Measurements from ENCODE around the gene RPLP2.

The RPLP2 gene

DNA sequence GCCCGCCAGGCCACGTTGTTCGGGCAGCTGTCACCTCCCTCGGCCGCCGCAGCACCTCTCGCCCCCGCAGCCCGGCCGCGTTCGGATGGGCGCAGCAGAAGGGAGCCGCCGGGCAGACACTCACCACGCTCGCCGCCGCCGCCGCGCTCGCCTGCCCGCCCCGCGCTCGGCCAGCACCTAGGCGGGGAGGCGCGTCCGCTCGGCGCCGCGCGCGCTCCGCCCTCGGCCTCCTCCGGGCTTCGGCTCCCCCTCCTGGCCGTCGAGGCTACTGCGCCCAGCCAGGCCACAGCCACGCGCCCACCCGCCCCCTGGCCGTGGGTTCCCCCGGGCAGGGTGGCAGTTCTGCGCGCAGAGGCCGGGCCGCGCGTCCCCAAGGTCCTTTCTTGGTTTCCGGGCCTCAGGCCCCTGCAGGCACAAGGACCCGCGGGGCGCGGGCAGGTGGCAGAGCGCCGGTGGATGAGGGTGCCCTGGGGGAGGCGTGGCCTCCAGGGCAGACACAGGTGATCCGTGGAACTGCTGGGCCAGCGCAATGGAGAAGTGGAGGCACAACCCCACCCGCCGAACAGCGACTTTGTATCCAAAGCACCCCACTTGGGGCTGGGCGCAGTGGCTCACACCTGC is 11.6 kb upstream of the RPLP2 start, which contains the start of gene SLC25A22 (continued):
- no peak for TF ChIP-seq SP3 (tag by site-specific recombination; IDR thresholded peaks at IDR 0.05)
- TF ChIP-seq YY2 (tag by site-specific recombination; IDR thresholded peaks at IDR 0.05): no peak
- no peak for TF ChIP-seq RBAK (tag by site-specific recombination; IDR thresholded peaks at IDR 0.05)
- TF ChIP-seq ZNF426 (tag by site-specific recombination; IDR thresholded peaks at IDR 0.05): no peak
- TF ChIP-seq HOXD13 (CRISPR knock-in tag; IDR thresholded peaks at IDR 0.05; ENCODE audit: borderline replicate concordance): no peak
- no peak for TF ChIP-seq ZNF658 (tag by site-specific recombination; IDR thresholded peaks at IDR 0.05)
- no peak for TF ChIP-seq ZNF843 (tag by site-specific recombination; IDR thresholded peaks at IDR 0.05)
- no peak for TF ChIP-seq ZSCAN4 (tag by site-specific recombination; IDR thresholded peaks at IDR 0.05)
- no peak for TF ChIP-seq ZNF777 (tag by site-specific recombination; IDR thresholded peaks at IDR 0.05; ENCODE audit: borderline replicate concordance)
- peak; percentile 33 for TF ChIP-seq GLIS2 (tag by site-specific recombination; IDR thresholded peaks at IDR 0.05)
- TF ChIP-seq, protein P1, sequence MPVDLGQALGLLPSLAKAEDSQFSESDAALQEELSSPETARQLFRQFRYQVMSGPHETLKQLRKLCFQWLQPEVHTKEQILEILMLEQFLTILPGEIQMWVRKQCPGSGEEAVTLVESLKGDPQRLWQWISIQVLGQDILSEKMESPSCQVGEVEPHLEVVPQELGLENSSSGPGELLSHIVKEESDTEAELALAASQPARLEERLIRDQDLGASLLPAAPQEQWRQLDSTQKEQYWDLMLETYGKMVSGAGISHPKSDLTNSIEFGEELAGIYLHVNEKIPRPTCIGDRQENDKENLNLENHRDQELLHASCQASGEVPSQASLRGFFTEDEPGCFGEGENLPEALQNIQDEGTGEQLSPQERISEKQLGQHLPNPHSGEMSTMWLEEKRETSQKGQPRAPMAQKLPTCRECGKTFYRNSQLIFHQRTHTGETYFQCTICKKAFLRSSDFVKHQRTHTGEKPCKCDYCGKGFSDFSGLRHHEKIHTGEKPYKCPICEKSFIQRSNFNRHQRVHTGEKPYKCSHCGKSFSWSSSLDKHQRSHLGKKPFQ (tag by site-specific recombination; IDR thresholded peaks at IDR 0.05): no peak
- TF ChIP-seq GLI4 (tag by site-specific recombination; IDR thresholded peaks at IDR 0.05): no peak
- no peak for TF ChIP-seq ZNF629 (tag by site-specific recombination; IDR thresholded peaks at IDR 0.05)
- peak; percentile 10; the same call in 1 of the 2 replicates for TF ChIP-seq ZEB2 (tag by site-specific recombination; IDR thresholded peaks at IDR 0.05)
- TF ChIP-seq ZSCAN18 (tag by site-specific recombination; IDR thresholded peaks at IDR 0.05): no peak
- TF ChIP-seq TCF7L2 (IDR thresholded peaks at IDR 0.05; ENCODE audit: borderline replicate concordance, low read depth, low read length): no peak
- TF ChIP-seq ZNF707 (tag by site-specific recombination; IDR thresholded peaks at IDR 0.05): no peak
- no peak for TF ChIP-seq ZNF16 (tag by site-specific recombination; IDR thresholded peaks at IDR 0.05; ENCODE audit: low read depth)
- no peak for TF ChIP-seq ZNF37A (tag by site-specific recombination; IDR thresholded peaks at IDR 0.05)
- no peak for TF ChIP-seq ZNF645 (tag by site-specific recombination; IDR thresholded peaks at IDR 0.05)
- no peak for TF ChIP-seq ZNF416 (tag by site-specific recombination; IDR thresholded peaks at IDR 0.05)
- no peak for TF ChIP-seq ZNF248 (tag by site-specific recombination; IDR thresholded peaks at IDR 0.05)
- TF ChIP-seq SP7 (tag by site-specific recombination; IDR thresholded peaks at IDR 0.05): no peak
- no peak for TF ChIP-seq ZNF558 (tag by site-specific recombination; IDR thresholded peaks at IDR 0.05)
- no peak for TF ChIP-seq ZNF211 (tag by site-specific recombination; IDR thresholded peaks at IDR 0.05; ENCODE audit: low read depth)
- TF ChIP-seq, protein P2, sequence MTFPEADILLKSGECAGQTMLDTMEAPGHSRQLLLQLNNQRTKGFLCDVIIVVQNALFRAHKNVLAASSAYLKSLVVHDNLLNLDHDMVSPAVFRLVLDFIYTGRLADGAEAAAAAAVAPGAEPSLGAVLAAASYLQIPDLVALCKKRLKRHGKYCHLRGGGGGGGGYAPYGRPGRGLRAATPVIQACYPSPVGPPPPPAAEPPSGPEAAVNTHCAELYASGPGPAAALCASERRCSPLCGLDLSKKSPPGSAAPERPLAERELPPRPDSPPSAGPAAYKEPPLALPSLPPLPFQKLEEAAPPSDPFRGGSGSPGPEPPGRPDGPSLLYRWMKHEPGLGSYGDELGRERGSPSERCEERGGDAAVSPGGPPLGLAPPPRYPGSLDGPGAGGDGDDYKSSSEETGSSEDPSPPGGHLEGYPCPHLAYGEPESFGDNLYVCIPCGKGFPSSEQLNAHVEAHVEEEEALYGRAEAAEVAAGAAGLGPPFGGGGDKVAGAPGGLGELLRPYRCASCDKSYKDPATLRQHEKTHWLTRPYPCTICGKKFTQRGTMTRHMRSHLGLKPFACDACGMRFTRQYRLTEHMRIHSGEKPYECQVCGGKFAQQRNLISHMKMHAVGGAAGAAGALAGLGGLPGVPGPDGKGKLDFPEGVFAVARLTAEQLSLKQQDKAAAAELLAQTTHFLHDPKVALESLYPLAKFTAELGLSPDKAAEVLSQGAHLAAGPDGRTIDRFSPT (tag by site-specific recombination; IDR thresholded peaks at IDR 0.05): peak; percentile 88
- TF ChIP-seq ZNF157 (tag by site-specific recombination; IDR thresholded peaks at IDR 0.05): no peak
- TF ChIP-seq ZNF501 (tag by site-specific recombination; IDR thresholded peaks at IDR 0.05): no peak
- no peak for TF ChIP-seq AEBP2 (tag by site-specific recombination; IDR thresholded peaks at IDR 0.05; ENCODE audit: borderline replicate concordance)
- peak; percentile 82 for TF ChIP-seq KLF9 (tag by site-specific recombination; IDR thresholded peaks at IDR 0.05; ENCODE audit: low read depth)
- TF ChIP-seq, protein P3, sequence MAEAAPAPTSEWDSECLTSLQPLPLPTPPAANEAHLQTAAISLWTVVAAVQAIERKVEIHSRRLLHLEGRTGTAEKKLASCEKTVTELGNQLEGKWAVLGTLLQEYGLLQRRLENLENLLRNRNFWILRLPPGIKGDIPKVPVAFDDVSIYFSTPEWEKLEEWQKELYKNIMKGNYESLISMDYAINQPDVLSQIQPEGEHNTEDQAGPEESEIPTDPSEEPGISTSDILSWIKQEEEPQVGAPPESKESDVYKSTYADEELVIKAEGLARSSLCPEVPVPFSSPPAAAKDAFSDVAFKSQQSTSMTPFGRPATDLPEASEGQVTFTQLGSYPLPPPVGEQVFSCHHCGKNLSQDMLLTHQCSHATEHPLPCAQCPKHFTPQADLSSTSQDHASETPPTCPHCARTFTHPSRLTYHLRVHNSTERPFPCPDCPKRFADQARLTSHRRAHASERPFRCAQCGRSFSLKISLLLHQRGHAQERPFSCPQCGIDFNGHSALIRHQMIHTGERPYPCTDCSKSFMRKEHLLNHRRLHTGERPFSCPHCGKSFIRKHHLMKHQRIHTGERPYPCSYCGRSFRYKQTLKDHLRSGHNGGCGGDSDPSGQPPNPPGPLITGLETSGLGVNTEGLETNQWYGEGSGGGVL (tag by site-specific recombination; IDR thresholded peaks at IDR 0.05): no peak

Measured in HEK293 (cell line).